Right lobe of liver (tissue), 6 donors: ENCODE measurements around the gene KCNJ6. TPM values are rescaled to one million over a fixed set of nuclear protein-coding genes. Genes with fewer than 3 reads are reported as not detected.

Source experiments
- ATAC-seq, 4 donors: fragments of 200-7000 bp; cut with Tn5 transposase; one replicate each; pipeline ENCODE4 v1.9.1; 2020; ENCODE audit warnings: mild to moderate bottlenecking in 4 of 4, moderate library complexity in 4 of 4
- DNase-seq, 3 donors: peaks; one replicate each; pipeline ENCODE4 v3.0.0-alpha.2; 2020
- H3K27ac ChIP-seq, 3 donors: fragments of 200-600 bp; one replicate each; pipeline ENCODE4 v1.8.0; 2022
- H3K27me3 ChIP-seq, 2 donors: fragments of 200-600 bp; one replicate each; pipeline ENCODE4 v1.8.0; 2022
- H3K36me3 ChIP-seq, 4 donors: fragments of 200-600 bp; sonication (generic) in 1 of 4; one replicate each; pipeline versions ENCODE4 v1.5.1 to v1.8.0; 2017 to 2022; ENCODE audit warnings: control low read depth in 1 of 4
- H3K4me1 ChIP-seq, 4 donors: fragments of 200-600 bp; sonication (generic) in 1 of 4; one replicate each; pipeline versions ENCODE4 v1.5.1 to v1.8.0; 2017 to 2022; ENCODE audit warnings: control low read depth in 1 of 4
- H3K4me3 ChIP-seq, 3 donors: fragments of 200-600 bp; one replicate each; pipeline ENCODE4 v1.8.0; 2022
- H3K9me3 ChIP-seq, 4 donors: fragments of 200-600 bp; sonication (generic) in 1 of 4; one replicate each; pipeline versions ENCODE4 v1.5.1 to v1.8.0; 2017 to 2022; ENCODE audit warnings: control low read depth in 1 of 4
- POLR2A ChIP-seq: fragments of 450-650 bp; IDR thresholded peaks from one replicate; pipeline ENCODE4 v1.6.1; 2017; ENCODE audit warnings: antibody characterized with exemption, mild to moderate bottlenecking
- WGBS: methylation state at CpG from one replicate; pipeline ENCODE4 v1.1.6; 2018; ENCODE audit warnings: low coverage, low lambda C conversion rate; ENCODE audit not compliant: insufficient coverage; ENCODE audit errors: missing lambda C conversion rate; 5-methylcytosine and 5-hydroxymethylcytosine counted together
- intact Hi-C, 2 donors: fragments of 100-400 bp; cut with DNase I; formaldehyde crosslinking; loops; one replicate each; pipeline versions ENCODE4 v1.11.2 to v1.14.1; 2022
- total RNA-seq, 6 experiments: library from RNA; depleted of rRNA in 2 of 6; stranded (reverse); fragments of >200 nt in 2 of 6; fragmentation: NEBNext Ultra II Directional in 3 of 6; extraction: Animal tissue kit (Norgen Biotek cat#: 25700) in 3 of 6; gene quantifications; one replicate each; pipeline versions ENCODE4 v1.1.0 to v1.2.4, GENCODE V29; 2016 to 2023
- TF ChIP-seq, protein P1 (sequence below), 4 donors: fragments of 200-600 bp in 3 of 4; fragments of 450-650 bp in 1 of 4; IDR thresholded peaks; one replicate each; pipeline versions ENCODE4 v1.5.1 to v1.8.0; 2016 to 2022; ENCODE audit warnings: antibody characterized with exemption in 4 of 4, mild to moderate bottlenecking in 2 of 4
- donor health status: DM: no; HTN: yes; CAD: no.
- donor health status: DM: no; HTN: no; CAD: no.
- donor health status: DM: no; HTN: no; CAD: no.
- donor health status: DM: no; HTN: yes; CAD: no.
- donor health status: DM: no; HTN: yes; CAD: no.

KCNJ6 gene
- total RNA-seq, 6 experiments from 2014 or later, result under 0.01 to 0.12 TPM; not detected in 4

DNA sequence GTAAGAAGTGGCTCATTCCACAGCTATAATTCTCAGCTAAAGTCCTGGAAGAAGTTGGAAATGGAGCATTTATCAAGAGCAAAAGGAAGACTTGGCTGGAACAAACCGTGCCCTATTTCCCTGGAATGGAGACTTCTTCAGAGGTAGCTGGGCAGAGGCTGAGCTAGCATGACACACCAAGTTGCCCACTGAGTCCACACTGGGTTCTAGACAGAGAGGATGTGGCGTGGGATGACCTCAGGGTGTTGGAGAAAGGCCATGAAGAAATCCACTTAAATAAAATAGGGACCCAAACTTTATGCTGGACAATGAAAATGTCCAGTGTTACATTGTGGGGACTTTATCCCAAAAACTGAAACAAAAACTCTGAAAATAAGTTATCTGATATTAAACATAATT, 116.2 kb downstream of the KCNJ6 start:
- Histone ChIP-seq H3K27ac (no peak overlapping the region), H3K27me3 (no peaks in the 10 kb centered on the region), H3K4me3 (no peak overlapping the region), H3K36me3 (no peaks in the 10 kb centered on the region), H3K4me1 (no peaks in the 10 kb centered on the region), H3K9me3 (no peaks in the 10 kb centered on the region)
- DNase-seq (no peak), ATAC-seq (no peak)
- TF ChIP-seq, protein P1, sequence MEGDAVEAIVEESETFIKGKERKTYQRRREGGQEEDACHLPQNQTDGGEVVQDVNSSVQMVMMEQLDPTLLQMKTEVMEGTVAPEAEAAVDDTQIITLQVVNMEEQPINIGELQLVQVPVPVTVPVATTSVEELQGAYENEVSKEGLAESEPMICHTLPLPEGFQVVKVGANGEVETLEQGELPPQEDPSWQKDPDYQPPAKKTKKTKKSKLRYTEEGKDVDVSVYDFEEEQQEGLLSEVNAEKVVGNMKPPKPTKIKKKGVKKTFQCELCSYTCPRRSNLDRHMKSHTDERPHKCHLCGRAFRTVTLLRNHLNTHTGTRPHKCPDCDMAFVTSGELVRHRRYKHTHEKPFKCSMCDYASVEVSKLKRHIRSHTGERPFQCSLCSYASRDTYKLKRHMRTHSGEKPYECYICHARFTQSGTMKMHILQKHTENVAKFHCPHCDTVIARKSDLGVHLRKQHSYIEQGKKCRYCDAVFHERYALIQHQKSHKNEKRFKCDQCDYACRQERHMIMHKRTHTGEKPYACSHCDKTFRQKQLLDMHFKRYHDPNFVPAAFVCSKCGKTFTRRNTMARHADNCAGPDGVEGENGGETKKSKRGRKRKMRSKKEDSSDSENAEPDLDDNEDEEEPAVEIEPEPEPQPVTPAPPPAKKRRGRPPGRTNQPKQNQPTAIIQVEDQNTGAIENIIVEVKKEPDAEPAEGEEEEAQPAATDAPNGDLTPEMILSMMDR (IDR thresholded peaks at IDR 0.05), result no peak
- no peak for TF ChIP-seq POLR2A
- intact Hi-C loops, result no loop called here
- WGBS, result 57% methylated on average over 2 of the region's 2 CpGs

DNA sequence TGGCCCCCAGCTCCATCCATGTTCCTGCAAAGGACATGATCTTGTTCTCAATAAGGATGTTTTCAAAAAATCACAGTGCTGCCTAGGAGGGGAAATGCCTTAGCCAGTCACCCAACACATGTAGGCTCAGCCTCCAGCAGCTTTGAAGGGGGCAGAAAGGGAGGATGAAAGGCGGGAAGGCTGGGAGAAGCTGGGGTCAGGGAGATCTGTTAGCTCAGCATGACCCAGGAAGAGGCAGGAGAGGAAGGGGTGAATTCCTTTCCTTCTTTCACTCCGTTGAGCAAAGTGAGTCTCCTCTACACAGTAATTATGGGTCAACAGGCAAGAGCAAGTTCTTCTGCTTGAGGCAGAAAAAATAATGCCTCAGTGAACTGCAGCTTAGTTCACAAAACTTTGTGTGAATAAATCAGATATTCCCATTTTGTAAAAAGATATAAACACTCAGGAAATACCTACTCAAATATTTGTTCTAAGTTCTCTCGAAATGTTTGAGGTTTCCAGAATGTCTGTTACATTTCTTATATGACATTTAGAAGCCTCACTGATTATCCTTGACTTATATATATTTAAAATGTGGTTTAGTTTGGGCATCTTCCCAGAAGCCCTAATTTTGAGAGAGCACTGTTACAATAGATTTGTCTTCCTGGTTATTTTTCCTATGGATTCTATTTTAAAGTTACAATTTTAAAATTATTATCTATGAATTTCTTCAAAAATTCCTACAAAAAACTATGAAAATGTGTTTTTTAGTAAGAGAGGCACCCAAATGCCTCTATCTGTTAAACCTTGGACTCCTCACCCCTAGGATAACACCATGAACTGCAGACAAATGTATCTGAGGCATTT, 116.8 kb downstream of the KCNJ6 start:
- no peak for DNase-seq
- WGBS, result 19% methylated on average over 3 of the region's 3 CpGs
- no peak overlapping the region for H3K4me3 ChIP-seq
- intact Hi-C loops, result no loop called here
- no peak for ATAC-seq
- H3K36me3 ChIP-seq, result no peaks in the 10 kb centered on the region
- TF ChIP-seq POLR2A, result no peak
- TF ChIP-seq, protein P1 (IDR thresholded peaks at IDR 0.05), result no peak
- H3K27ac ChIP-seq, result no peak overlapping the region
- H3K4me1 ChIP-seq, result no peaks in the 10 kb centered on the region
- H3K27me3 ChIP-seq, result no peaks in the 10 kb centered on the region
- H3K9me3 ChIP-seq, result no peaks in the 10 kb centered on the region

DNA sequence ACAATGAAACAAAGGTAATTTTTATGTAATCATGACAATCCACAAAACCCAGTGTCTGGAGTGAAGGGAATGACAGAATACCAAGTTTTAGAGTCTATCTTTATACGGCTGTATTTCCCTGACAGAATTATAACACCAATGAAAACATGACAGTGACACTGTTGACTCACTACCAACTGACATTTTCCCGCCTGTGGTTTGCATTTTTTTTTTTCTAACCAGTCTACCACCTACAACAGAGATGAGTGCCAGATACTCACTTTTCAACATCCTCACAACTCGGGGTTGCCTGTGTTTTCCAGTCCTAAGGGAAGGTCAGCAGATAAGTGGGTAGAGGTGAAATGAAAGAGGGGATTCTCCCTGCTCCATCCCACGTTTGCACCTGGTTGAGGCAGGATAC, 118.9 kb downstream of the KCNJ6 start:
- Histone ChIP-seq H3K27ac (no peak overlapping the region), H3K9me3 (no peaks in the 10 kb centered on the region), H3K4me1 (no peaks in the 10 kb centered on the region), H3K4me3 (no peak overlapping the region), H3K36me3 (no peaks in the 10 kb centered on the region), H3K27me3 (no peaks in the 10 kb centered on the region)
- WGBS, result 50% methylated on average over 4 of the region's 4 CpGs
- DNase-seq, result no peak
- TF ChIP-seq, protein P1 (IDR thresholded peaks at IDR 0.05), result no peak
- no peak for TF ChIP-seq POLR2A
- intact Hi-C loops, result no loop called here
- ATAC-seq, result no peak

DNA sequence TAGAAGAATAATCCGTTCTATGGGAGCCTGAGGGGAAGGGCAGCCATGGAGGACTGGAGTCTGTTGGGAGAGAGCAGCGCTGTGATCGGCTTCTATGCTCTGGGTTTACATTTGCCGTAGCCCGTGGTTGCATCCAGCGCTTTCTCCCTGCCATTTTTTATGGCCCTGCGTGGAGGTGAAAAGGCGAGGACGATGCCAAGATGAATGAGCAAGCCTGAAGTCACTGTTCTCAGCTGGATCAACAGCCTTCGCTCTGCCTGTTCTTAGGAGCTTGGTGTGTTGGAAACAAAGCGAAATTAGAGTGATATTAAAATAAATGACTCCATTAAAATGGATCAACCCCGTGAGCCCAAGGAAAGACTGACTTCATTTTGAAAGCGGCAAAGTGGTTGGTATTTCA, 120.2 kb downstream of the KCNJ6 start:
- no peak for ATAC-seq
- no peaks in the 10 kb centered on the region for H3K36me3 ChIP-seq
- no peaks in the 10 kb centered on the region for H3K9me3 ChIP-seq
- intact Hi-C loops, result no loop called here
- no peak for DNase-seq
- no peak overlapping the region for H3K27ac ChIP-seq
- no peaks in the 10 kb centered on the region for H3K27me3 ChIP-seq
- H3K4me3 ChIP-seq, result no peak overlapping the region
- WGBS, result 94% methylated on average over 13 of the region's 13 CpGs
- no peak for TF ChIP-seq POLR2A
- TF ChIP-seq, protein P1 (IDR thresholded peaks at IDR 0.05), result no peak
- H3K4me1 ChIP-seq, result no peaks in the 10 kb centered on the region
